ENCODE results near the gene MLN. TPM values are rescaled to one million over a fixed set of nuclear protein-coding genes. Genes with fewer than 3 reads are reported as not detected.

Gene MLN, protein sequence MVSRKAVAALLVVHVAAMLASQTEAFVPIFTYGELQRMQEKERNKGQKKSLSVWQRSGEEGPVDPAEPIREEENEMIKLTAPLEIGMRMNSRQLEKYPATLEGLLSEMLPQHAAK
- not detected for total RNA-seq

GRCh38 chr6:33803571-33804053 lies at the start of gene MLN:
Gene MLN, minus strand, starts transcription at chr6:33804003. Its CDS starts 2,840 bp downstream, at chr6:33801163.
- WGBS, 2 donors = 90 to 99% methylated on average over 14 of the region's 14 CpGs
- intact Hi-C loops (cut with DNase I; ENCODE audit: low total_unique reads) = no loop called here
- TF ChIP-seq POLR2A (IDR thresholded peaks at IDR 0.05) = no peak
- no peak for TF ChIP-seq CTCF (IDR thresholded peaks at IDR 0.05)
- no peak within 1 kb of the TSS for H3K4me3 ChIP-seq (ENCODE audit: low read depth, poor library complexity, severe bottlenecking)
- DNase-seq (ENCODE audit: low spot score in 2 of 2) = no peak

DNA sequence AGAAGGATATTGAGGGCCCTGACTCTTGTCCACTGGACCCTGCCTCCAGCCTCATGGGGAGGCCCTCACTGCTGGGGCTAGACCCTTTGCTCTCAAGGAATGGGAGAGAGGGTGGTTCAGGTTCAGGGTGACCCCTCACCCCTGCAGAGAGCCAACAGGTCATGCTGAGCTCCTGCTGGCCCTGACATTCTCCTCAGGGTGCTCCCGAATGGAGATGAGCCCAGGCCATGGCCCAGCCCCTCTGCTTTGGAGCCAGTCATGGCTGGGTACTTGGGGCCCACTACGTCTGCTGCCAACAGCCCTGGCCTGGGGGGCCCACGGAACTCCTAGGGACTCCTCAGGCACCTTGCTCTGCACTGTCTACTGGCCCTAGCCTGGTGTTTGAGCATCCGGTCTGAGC lies 49.2 kb upstream of the MLN start:
- intact Hi-C loops (cut with DNase I; ENCODE audit: low total_unique reads) = no loop called here
- no peak for TF ChIP-seq CTCF (IDR thresholded peaks at IDR 0.05)
- no peak for TF ChIP-seq POLR2A (IDR thresholded peaks at IDR 0.05)
- DNase-seq (ENCODE audit: low spot score in 2 of 2) = no peak
- H3K4me3 ChIP-seq (ENCODE audit: low read depth, poor library complexity, severe bottlenecking) = no peak overlapping the region
- WGBS, 2 donors = 74 to 100% methylated on average over 1 to 4 of the region's 4 CpGs

DNA sequence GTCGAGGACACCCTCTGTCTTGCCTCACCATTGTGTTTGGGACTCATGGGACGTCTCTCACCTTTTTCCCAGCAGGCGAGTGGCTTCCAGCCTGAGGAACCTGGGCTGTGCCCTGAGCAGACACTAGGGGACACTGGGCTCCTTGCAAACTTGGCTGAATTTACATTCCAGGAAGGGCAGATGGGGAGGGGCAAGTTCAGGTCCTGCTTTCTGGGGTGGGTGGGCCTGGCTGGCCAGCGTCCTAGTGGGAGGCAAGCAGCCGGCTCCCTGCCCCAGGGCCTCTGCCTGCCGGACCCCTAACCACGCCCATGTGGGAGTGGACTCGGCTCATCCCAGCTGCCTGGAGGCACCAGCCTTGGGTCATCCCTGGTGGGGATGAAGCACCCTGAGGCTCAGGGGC lies 48.2 kb upstream of the MLN start:
- 29 to 49% methylated on average over 3 to 7 of the region's 8 CpGs for WGBS, 2 donors

DNA sequence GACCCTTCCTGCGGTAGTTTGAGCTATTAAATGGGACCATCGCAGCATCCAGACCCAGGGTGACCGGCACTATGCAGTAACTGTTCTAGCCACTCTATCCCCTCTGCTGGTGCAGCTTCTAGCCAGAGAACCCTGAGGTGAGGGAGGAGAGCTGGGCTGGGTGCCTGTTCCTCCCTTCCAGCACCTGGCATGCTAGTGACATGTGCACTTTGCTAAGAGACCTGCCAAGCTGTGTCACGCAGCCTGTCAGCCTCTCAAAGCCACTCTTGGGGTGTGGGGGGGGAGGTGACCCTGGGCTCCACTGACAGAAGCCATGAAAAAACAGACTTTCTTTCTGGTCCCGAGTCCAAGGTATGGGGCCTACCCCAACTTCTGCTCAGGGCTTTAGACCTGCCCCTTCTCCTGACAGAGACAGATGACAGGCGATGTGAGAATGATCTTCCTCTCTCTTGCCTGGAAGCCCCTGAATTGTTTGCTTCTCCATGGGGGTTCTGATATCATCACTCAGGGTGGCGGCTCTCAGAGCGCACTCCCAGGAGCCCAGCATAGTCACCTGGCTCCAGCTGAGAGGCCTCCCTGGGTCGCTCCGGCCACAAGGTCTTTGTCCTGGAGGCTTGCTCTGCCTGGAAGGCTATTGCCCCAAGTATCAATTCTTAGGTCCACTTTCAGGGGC lies 47.2 kb upstream of the MLN start:
- TF ChIP-seq POLR2A (IDR thresholded peaks at IDR 0.05) (no peak), CTCF (IDR thresholded peaks at IDR 0.05) (no peak)
- 69 to 79% methylated on average over 10 of the region's 10 CpGs for WGBS, 2 donors
- no peak overlapping the region for H3K4me3 ChIP-seq (ENCODE audit: low read depth, poor library complexity, severe bottlenecking)
- intact Hi-C loops (cut with DNase I; ENCODE audit: low total_unique reads) = no loop called here
- DNase-seq (ENCODE audit: low spot score in 2 of 2) = no peak

More for the DNA sequence above, 48.2 kb upstream of the MLN start:
- no peak for DNase-seq (ENCODE audit: low spot score in 2 of 2)
- intact Hi-C loops (cut with DNase I; ENCODE audit: low total_unique reads) = no loop called here
- TF ChIP-seq POLR2A (IDR thresholded peaks at IDR 0.05) (no peak), CTCF (IDR thresholded peaks at IDR 0.05) (no peak)
- H3K4me3 ChIP-seq (ENCODE audit: low read depth, poor library complexity, severe bottlenecking) = no peak overlapping the region

- no peak for TF ChIP-seq POLR2A (IDR thresholded peaks at IDR 0.05)
- TF ChIP-seq CTCF (IDR thresholded peaks at IDR 0.05) = no peak
- H3K4me3 ChIP-seq (ENCODE audit: low read depth, poor library complexity, severe bottlenecking) = no peak overlapping the region
- intact Hi-C loops (cut with DNase I; ENCODE audit: low total_unique reads) = no loop called here
- 43 to 48% methylated on average over 3 of the region's 3 CpGs for WGBS, 2 donors
- DNase-seq (ENCODE audit: low spot score in 2 of 2) = no peak
These were observed 46.5 kb upstream of the MLN start for GRCh38 chr6:33850296-33850695.
